H9 (cell line): ENCODE measurements around the gene SLX4IP. TPM values are rescaled to one million over a fixed set of nuclear protein-coding genes. Genes with fewer than 3 reads are reported as not detected.

Source experiments
- DNase-seq: peaks from one replicate; pipeline ENCODE4 v3.0.0-alpha.2; 2017
- H2AFZ ChIP-seq: one replicate; pipeline ENCODE4 v1.6.1; 2013; ENCODE audit warnings: mild to moderate bottlenecking, low read length, control low read depth, moderate library complexity
- H2AK5ac ChIP-seq: 2 replicates; pipeline ENCODE4 v1.6.1; 2013; ENCODE audit warnings: low read length, control low read depth, mixed read lengths; ENCODE audit not compliant: insufficient read length
- H2BK120ac ChIP-seq: one replicate; pipeline ENCODE4 v1.6.1; 2013; ENCODE audit warnings: low read depth, mild to moderate bottlenecking, low read length, control low read depth, inconsistent platforms; ENCODE audit not compliant: poor library complexity, severe bottlenecking
- H2BK12ac ChIP-seq: 2 replicates; pipeline ENCODE4 v1.6.1; 2013; ENCODE audit warnings: low read length, control low read depth, mixed read lengths, low read depth; ENCODE audit not compliant: insufficient read length
- H2BK15ac ChIP-seq: 2 replicates; pipeline ENCODE4 v1.6.1; 2013; ENCODE audit warnings: low read depth, low read length, control low read depth
- H2BK20ac ChIP-seq: one replicate; pipeline ENCODE4 v1.6.1; 2013; ENCODE audit warnings: low read depth, mild to moderate bottlenecking, low read length, control low read depth, inconsistent platforms; ENCODE audit not compliant: poor library complexity, severe bottlenecking
- H2BK5ac ChIP-seq: 2 replicates; pipeline ENCODE4 v1.6.1; 2013; ENCODE audit warnings: low read length, control low read depth, mixed read lengths; ENCODE audit not compliant: insufficient read length
- H3K14ac ChIP-seq: 2 replicates; pipeline ENCODE4 v1.6.1; 2013; ENCODE audit warnings: low read length, control low read depth; ENCODE audit not compliant: insufficient read depth
- H3K18ac ChIP-seq: 2 replicates; pipeline ENCODE4 v1.6.1; 2013; ENCODE audit warnings: low read depth, mild to moderate bottlenecking, mixed read lengths, low read length, control low read depth; ENCODE audit not compliant: insufficient read length
- H3K23ac ChIP-seq: 2 replicates; pipeline ENCODE4 v1.6.1; 2013; ENCODE audit warnings: low read length, control low read depth, mixed read lengths, low read depth; ENCODE audit not compliant: insufficient read length
- H3K23me2 ChIP-seq: 2 replicates; pipeline ENCODE4 v1.6.1; 2013; ENCODE audit warnings: low read depth, mild to moderate bottlenecking, mixed read lengths, low read length, control low read depth; ENCODE audit not compliant: insufficient read length, poor library complexity, severe bottlenecking
- H3K27ac ChIP-seq: 2 replicates; pipeline ENCODE4 v1.5.1; 2013; ENCODE audit warnings: low read length, control low read depth, mixed read lengths, low read depth; ENCODE audit not compliant: insufficient read length
- H3K27me3 ChIP-seq: 2 replicates; pipeline ENCODE4 v1.6.1; 2013; ENCODE audit warnings: low read length, control low read depth, inconsistent platforms; ENCODE audit not compliant: insufficient read depth
- H3K4ac ChIP-seq: 2 replicates; pipeline ENCODE4 v1.6.1; 2013; ENCODE audit warnings: low read depth, mild to moderate bottlenecking, control low read depth, inconsistent platforms, low read length, moderate library complexity
- H3K4me1 ChIP-seq: 2 replicates; pipeline ENCODE4 v1.6.1; 2013; ENCODE audit warnings: low read length, control low read depth, inconsistent platforms; ENCODE audit not compliant: insufficient read depth
- H3K4me2 ChIP-seq: 2 replicates; pipeline ENCODE4 v1.6.1; 2013; ENCODE audit warnings: low read length, control low read depth, mixed read lengths; ENCODE audit not compliant: insufficient read length, insufficient read depth
- H3K56ac ChIP-seq: 2 replicates; pipeline ENCODE4 v1.6.1; 2013; ENCODE audit warnings: low read depth, mild to moderate bottlenecking, mixed read lengths, low read length, control low read depth; ENCODE audit not compliant: insufficient read length
- H3K79me1 ChIP-seq: 2 replicates; pipeline ENCODE4 v1.6.1; 2013; ENCODE audit warnings: low read depth, mild to moderate bottlenecking, moderate library complexity, low read length, control low read depth, inconsistent platforms; ENCODE audit not compliant: insufficient read depth, poor library complexity, severe bottlenecking
- H3K79me2 ChIP-seq: 2 replicates; pipeline ENCODE4 v1.6.1; 2013; ENCODE audit warnings: low read length, control low read depth, inconsistent platforms; ENCODE audit not compliant: insufficient read depth
- H3K9ac ChIP-seq: 2 replicates; pipeline ENCODE4 v1.6.1; 2013; ENCODE audit warnings: low read length, control low read depth, mixed read lengths; ENCODE audit not compliant: insufficient read length; ENCODE audit errors: extremely low read depth
- H3K9me3 ChIP-seq: one replicate; pipeline ENCODE4 v1.6.1; 2013; ENCODE audit warnings: low read depth, low read length, inconsistent platforms; ENCODE audit not compliant: control insufficient read depth
- H3T11ph ChIP-seq: one replicate; pipeline ENCODE4 v1.6.1; 2013; ENCODE audit warnings: mild to moderate bottlenecking, low read length, control low read depth, inconsistent platforms
- H4K20me1 ChIP-seq: one replicate; pipeline ENCODE4 v1.6.1; 2013; ENCODE audit not compliant: control insufficient read depth, insufficient read length, insufficient read depth
- H4K5ac ChIP-seq: 2 replicates; pipeline ENCODE4 v1.6.1; 2013; ENCODE audit warnings: low read depth, mild to moderate bottlenecking, mixed read lengths, low read length, control low read depth; ENCODE audit not compliant: insufficient read length
- H4K8ac ChIP-seq: replicated peaks from 2 replicates; pipeline ENCODE4 v1.6.1; 2013; ENCODE audit warnings: low read length, control low read depth, mixed read lengths, low read depth; ENCODE audit not compliant: insufficient read length
- H4K91ac ChIP-seq: 2 replicates; pipeline ENCODE4 v1.6.1; 2013; ENCODE audit warnings: low read depth, mild to moderate bottlenecking, moderate library complexity, mixed read lengths, low read length, control low read depth; ENCODE audit not compliant: insufficient read length
- H3K27ac Mint-ChIP-seq, 3 experiments: 2 replicates in 2 of 3; 3 replicates in 1 of 3; pipeline ENCODE4 v1.8.0; 2020 to 2021; ENCODE audit warnings: mixed read lengths in 3 of 3, mild to moderate bottlenecking in 1 of 3, moderate library complexity in 1 of 3
- H3K27me3 Mint-ChIP-seq: 2 replicates; pipeline ENCODE4 v1.8.0; 2021; ENCODE audit warnings: low read depth, mild to moderate bottlenecking, moderate library complexity, mixed read lengths
- H3K36me3 Mint-ChIP-seq, 3 experiments: 2 replicates in 2 of 3; 3 replicates in 1 of 3; pipeline ENCODE4 v1.8.0; 2020 to 2021; ENCODE audit warnings: low read depth in 3 of 3, mixed read lengths in 3 of 3; ENCODE audit not compliant: insufficient read depth in 1 of 3
- H3K4me1 Mint-ChIP-seq, 2 experiments: 2 replicates each; pipeline ENCODE4 v1.8.0; 2020; ENCODE audit warnings: mixed read lengths in 2 of 2
- H3K4me3 Mint-ChIP-seq, 2 experiments: 2 replicates in 1 of 2; 3 replicates in 1 of 2; pipeline ENCODE4 v1.8.0; 2020 to 2021; ENCODE audit warnings: mild to moderate bottlenecking in 2 of 2, mixed read lengths in 2 of 2, moderate library complexity in 1 of 2
- H3K9me3 Mint-ChIP-seq, 2 experiments: 2 replicates in 1 of 2; 3 replicates in 1 of 2; pipeline ENCODE4 v1.8.0; 2020; ENCODE audit warnings: mild to moderate bottlenecking in 2 of 2, mixed read lengths in 2 of 2, moderate library complexity in 1 of 2
- CTCF ChIP-seq: fragments of 200-600 bp; sonication (generic); conservative IDR thresholded peaks from 3 replicates; pipeline ENCODE4 v1.8.0; 2021; ENCODE audit warnings: antibody characterized with exemption, mild to moderate bottlenecking
- total RNA-seq: library from RNA; stranded (reverse); gene quantifications from 2 replicates; pipeline ENCODE4 v1.2.1, GENCODE V29; 2021

SLX4IP gene
- total RNA-seq, 1 experiment from 2014 or later, result 7.9 TPM

DNA sequence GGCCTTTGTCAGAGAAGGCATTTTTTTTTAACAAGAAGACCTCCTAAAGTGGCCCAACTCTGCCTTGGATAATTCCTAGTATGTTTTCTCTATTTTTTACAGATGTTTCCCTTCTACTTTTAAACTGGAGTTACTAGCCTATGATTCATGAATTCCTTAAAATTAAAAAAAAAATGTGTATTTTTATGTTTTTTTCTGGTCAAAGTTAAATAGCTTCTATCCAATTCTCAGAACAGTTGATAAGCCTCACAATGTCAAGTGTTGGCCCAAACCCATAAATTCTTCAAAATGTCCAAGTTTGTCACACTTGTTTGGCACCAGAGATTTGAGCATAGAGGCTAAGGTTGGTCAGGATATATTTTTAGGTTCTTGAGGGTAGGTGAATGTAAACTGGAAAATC, 174.7 kb downstream of the SLX4IP start:
- H3K4me1 Mint-ChIP-seq, result peaks cover 4 to 5% of the 10 kb centered on the region in 2 experiments; a peak in 3 of 4 replicates
- H3K23ac ChIP-seq, result no peak overlapping the region
- H3K14ac ChIP-seq, result no peak overlapping the region
- H3K4ac ChIP-seq, result no peak overlapping the region
- TF ChIP-seq CTCF, result no peak
- no peaks in the 10 kb centered on the region for H3K79me2 ChIP-seq
- no peak overlapping the region; a peak in 1 of 7 replicates for H3K27ac Mint-ChIP-seq
- no peak overlapping the region for H4K8ac ChIP-seq
- H3K4me1 ChIP-seq, result no peaks in the 10 kb centered on the region
- no peaks in the 10 kb centered on the region for H3K23me2 ChIP-seq
- H2BK12ac ChIP-seq, result no peak overlapping the region
- no peak overlapping the region for H3K9ac ChIP-seq
- DNase-seq, result no peak
- H3K4me2 ChIP-seq, result no peak overlapping the region
- no peak overlapping the region for H2BK120ac ChIP-seq
- H3K27me3 Mint-ChIP-seq, result no peaks in the 10 kb centered on the region
- H4K20me1 ChIP-seq, result no peaks in the 10 kb centered on the region
- H4K5ac ChIP-seq, result no peak overlapping the region
- no peak overlapping the region for H4K91ac ChIP-seq
- H3K27ac ChIP-seq, result no peak overlapping the region
- H2AFZ ChIP-seq, result no peak overlapping the region
- no peak overlapping the region for H3K4me3 Mint-ChIP-seq
- no peak overlapping the region for H3K18ac ChIP-seq
- H3T11ph ChIP-seq, result no peak overlapping the region
- no peak overlapping the region for H2AK5ac ChIP-seq
- H2BK15ac ChIP-seq, result no peak overlapping the region
- no peaks in the 10 kb centered on the region for H3K79me1 ChIP-seq
- H3K56ac ChIP-seq, result no peak overlapping the region
- peaks cover 0 to 13% (median 3%) of the 10 kb centered on the region in 3 experiments; a peak in 4 of 7 replicates for H3K36me3 Mint-ChIP-seq
- H3K9me3 ChIP-seq, result no peaks in the 10 kb centered on the region
- no peak overlapping the region for H2BK20ac ChIP-seq
- H3K9me3 Mint-ChIP-seq, result no peaks in the 10 kb centered on the region
- H2BK5ac ChIP-seq, result no peak overlapping the region
- no peaks in the 10 kb centered on the region for H3K27me3 ChIP-seq
